ENCODE results near the gene DHFR2.

- no peak for TF ChIP-seq CTCF (IDR thresholded peaks at IDR 0.05; ENCODE audit: low read depth, low read length, missing input control)
- TF ChIP-seq JUND (IDR thresholded peaks at IDR 0.05) = no peak
- no peak for TF ChIP-seq TAF1 (conservative IDR thresholded peaks at IDR 0.05)
- TF ChIP-seq SP1 (IDR thresholded peaks at IDR 0.05) = no peak
- no peak for TF ChIP-seq ATF3 (IDR thresholded peaks at IDR 0.05)
- TF ChIP-seq EGR1 (IDR thresholded peaks at IDR 0.05; ENCODE audit: low read depth in 2 of 2) = no peak
Measured at GRCh38 chr3:94020293-94020692, 42.4 kb downstream of the DHFR2 start.

All from liver (tissue), 3 donors.